Endothelial cell of umbilical vein (primary cell): ENCODE results near the gene ASAP2.

Experiments used
- JUN ChIP-seq: IDR thresholded peaks from 2 replicates; pipeline ENCODE4 v1.6.1; 2011; ENCODE audit warnings: borderline replicate concordance, low read depth; ENCODE audit not compliant: insufficient read length, insufficient read depth
- MYC ChIP-seq: IDR thresholded peaks from one replicate; pipeline ENCODE4 v1.6.1; 2011; ENCODE audit warnings: mild to moderate bottlenecking, low read depth, low read length
- POLR2A ChIP-seq: IDR thresholded peaks from 2 replicates; pipeline ENCODE4 v1.6.1; 2012; ENCODE audit warnings: low read depth, mild to moderate bottlenecking, control low read depth, low read length
- POLR2AphosphoS5 ChIP-seq: IDR thresholded peaks from 2 replicates; pipeline ENCODE4 v1.6.1; 2012; ENCODE audit warnings: low read depth, mild to moderate bottlenecking, control low read depth, low read length, moderate library complexity; ENCODE audit not compliant: insufficient read depth
- TF ChIP-seq, protein P1 (sequence below), 2 donors: IDR thresholded peaks; 1 replicate in 1 of 2; 2 replicates in 1 of 2; pipeline ENCODE4 v1.5.1; 2011; ENCODE audit warnings: low read length in 2 of 2, mild to moderate bottlenecking in 2 of 2, moderate library complexity in 2 of 2, control low read depth in 1 of 2, inconsistent platforms in 1 of 2, low read depth in 1 of 2; ENCODE audit not compliant: insufficient read depth in 1 of 2; ENCODE audit errors: extremely low read depth in 1 of 2
- TF ChIP-seq, protein P2 (sequence below): IDR thresholded peaks from 2 replicates; pipeline ENCODE4 v1.6.1; 2011; ENCODE audit not compliant: insufficient read depth, insufficient read length

DNA sequence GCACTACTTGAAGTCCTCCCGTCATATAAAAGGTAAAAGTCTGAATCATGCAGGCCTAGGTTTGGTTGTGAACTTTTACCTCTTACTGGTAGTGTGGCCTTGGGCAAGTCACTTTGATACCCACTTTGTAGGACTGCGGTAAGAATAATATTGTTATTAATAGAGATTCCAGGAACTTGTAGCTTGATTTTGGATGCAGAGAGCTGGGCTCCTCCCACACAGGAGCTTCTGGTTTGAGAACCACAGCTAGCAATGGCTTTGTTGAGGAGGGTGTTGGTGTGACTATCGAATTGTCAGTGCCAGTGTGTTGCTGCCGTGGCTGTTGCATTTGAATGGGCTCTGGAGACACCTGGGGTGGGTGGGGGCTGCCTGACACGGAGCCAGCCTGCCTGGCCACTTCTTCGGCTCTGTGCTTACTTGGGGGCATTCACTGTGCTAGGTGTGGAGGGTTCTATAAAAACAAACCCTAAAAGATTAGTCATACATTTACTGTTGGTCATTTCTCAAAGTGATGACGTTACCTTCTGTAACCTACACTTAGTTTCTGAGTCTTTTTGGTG, 38.5 kb downstream of the ASAP2 start:
- TF ChIP-seq, protein P1, sequence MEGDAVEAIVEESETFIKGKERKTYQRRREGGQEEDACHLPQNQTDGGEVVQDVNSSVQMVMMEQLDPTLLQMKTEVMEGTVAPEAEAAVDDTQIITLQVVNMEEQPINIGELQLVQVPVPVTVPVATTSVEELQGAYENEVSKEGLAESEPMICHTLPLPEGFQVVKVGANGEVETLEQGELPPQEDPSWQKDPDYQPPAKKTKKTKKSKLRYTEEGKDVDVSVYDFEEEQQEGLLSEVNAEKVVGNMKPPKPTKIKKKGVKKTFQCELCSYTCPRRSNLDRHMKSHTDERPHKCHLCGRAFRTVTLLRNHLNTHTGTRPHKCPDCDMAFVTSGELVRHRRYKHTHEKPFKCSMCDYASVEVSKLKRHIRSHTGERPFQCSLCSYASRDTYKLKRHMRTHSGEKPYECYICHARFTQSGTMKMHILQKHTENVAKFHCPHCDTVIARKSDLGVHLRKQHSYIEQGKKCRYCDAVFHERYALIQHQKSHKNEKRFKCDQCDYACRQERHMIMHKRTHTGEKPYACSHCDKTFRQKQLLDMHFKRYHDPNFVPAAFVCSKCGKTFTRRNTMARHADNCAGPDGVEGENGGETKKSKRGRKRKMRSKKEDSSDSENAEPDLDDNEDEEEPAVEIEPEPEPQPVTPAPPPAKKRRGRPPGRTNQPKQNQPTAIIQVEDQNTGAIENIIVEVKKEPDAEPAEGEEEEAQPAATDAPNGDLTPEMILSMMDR (IDR thresholded peaks at IDR 0.05; ENCODE audit: extremely low read depth in 1 of 2, insufficient read depth in 1 of 2, low read depth in 1 of 2, low read length in 2 of 2): no peak
- TF ChIP-seq, protein P2, sequence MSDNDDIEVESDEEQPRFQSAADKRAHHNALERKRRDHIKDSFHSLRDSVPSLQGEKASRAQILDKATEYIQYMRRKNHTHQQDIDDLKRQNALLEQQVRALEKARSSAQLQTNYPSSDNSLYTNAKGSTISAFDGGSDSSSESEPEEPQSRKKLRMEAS: no peak
- no peak for TF ChIP-seq MYC
- no peak for TF ChIP-seq POLR2A
- no peak for TF ChIP-seq POLR2AphosphoS5
- TF ChIP-seq JUN: no peak
